ENCODE results near the gene HS1BP3. TPM values are rescaled to one million over a fixed set of nuclear protein-coding genes. Genes with fewer than 3 reads are reported as not detected.

Gene HS1BP3
- total RNA-seq, 1 experiment from 2014 or later = 16.2 TPM

DNA sequence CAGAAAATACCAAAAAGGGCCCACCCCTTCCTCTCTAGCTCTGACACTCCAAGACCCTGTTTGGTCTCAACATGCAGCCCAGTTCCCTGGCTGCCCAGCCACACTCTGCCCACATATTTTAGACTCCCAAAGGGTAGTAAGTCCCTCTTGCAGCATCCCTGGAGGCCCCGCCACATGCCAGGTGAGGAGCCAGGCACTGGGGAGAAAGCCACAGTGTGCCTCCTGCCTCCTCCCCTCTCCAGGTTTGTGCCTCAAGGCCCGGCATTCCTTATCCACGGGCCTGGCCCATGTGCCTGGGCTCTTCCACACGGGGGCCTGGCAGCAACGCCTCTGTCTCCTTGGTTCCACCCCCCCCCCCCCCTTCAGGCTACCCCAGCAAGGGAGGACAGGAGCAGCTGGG lies 75.5 kb downstream of the HS1BP3 start:
- H3K9me3 ChIP-seq (ENCODE audit: insufficient read depth, low read depth) = no peaks in the 10 kb centered on the region
- H3K27me3 ChIP-seq (ENCODE audit: insufficient read depth, low read depth) = no peaks in the 10 kb centered on the region
- DNase-seq = no peak
- H3K9me2 ChIP-seq (ENCODE audit: insufficient read depth) = no peaks in the 10 kb centered on the region
- H3K79me2 ChIP-seq (ENCODE audit: low read depth) = no peaks in the 10 kb centered on the region
- CTCF ChIA-PET = no interaction called here
- intact Hi-C loops (cut with micrococcal nuclease; ENCODE audit: unreplicated experiment) = no loop called here
- no peaks in the 10 kb centered on the region for H4K20me1 ChIP-seq (ENCODE audit: insufficient read depth)
- BruUV-seq (replicated peaks) = no TSS peak
- H3K4me3 ChIP-seq = no peak overlapping the region
- TF ChIP-seq, protein P1, sequence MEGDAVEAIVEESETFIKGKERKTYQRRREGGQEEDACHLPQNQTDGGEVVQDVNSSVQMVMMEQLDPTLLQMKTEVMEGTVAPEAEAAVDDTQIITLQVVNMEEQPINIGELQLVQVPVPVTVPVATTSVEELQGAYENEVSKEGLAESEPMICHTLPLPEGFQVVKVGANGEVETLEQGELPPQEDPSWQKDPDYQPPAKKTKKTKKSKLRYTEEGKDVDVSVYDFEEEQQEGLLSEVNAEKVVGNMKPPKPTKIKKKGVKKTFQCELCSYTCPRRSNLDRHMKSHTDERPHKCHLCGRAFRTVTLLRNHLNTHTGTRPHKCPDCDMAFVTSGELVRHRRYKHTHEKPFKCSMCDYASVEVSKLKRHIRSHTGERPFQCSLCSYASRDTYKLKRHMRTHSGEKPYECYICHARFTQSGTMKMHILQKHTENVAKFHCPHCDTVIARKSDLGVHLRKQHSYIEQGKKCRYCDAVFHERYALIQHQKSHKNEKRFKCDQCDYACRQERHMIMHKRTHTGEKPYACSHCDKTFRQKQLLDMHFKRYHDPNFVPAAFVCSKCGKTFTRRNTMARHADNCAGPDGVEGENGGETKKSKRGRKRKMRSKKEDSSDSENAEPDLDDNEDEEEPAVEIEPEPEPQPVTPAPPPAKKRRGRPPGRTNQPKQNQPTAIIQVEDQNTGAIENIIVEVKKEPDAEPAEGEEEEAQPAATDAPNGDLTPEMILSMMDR (conservative IDR thresholded peaks at IDR 0.05) = no peak
- no peak for TF ChIP-seq EZH2 (IDR thresholded peaks at IDR 0.05; ENCODE audit: low read depth)
- no peaks in the 10 kb centered on the region for H3K36me3 ChIP-seq (ENCODE audit: low read depth)
- no peak overlapping the region for H3K27ac ChIP-seq
- H3F3A ChIP-seq (ENCODE audit: insufficient read depth, low read depth) = peaks cover 31% of the 10 kb centered on the region
- H2AFZ ChIP-seq = no peak overlapping the region
- POLR2A ChIA-PET (ENCODE audit: unreplicated experiment) = interaction anchor here (0.6 kb wide), 2 partner anchors 10 to 112 kb away, joined by 4 to 5 read pairs; no protein-coding TSS in a partner anchor
- H3K4me2 ChIP-seq = no peak overlapping the region
- peaks cover 44% of the 10 kb centered on the region for H3K4me1 ChIP-seq (replicated peaks; ENCODE audit: insufficient read depth)

DNA sequence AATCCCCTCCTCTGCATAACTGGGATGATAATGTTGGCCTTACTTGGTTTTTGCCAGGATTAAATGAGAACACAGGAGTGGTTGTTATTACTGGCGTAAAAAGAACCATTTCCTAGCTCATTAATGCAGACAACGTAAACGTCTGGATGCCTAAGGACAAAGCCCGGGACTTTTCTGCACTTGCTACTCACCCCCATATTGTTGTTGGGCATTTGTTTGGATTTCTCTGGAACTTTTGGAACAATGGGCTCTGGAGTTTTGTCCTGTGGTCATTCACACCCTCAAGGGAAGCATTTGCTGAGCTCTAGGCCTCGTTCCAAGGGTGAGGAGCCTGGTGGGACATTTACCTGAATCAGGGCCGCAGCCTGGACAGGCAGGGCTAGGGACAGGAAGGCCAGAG lies 76.0 kb downstream of the HS1BP3 start:
- DNase-seq = no peak
- intact Hi-C loops (cut with micrococcal nuclease; ENCODE audit: unreplicated experiment) = no loop called here
- Histone ChIP-seq H3K79me2 (ENCODE audit: low read depth) (no peaks in the 10 kb centered on the region), H3K9me3 (ENCODE audit: insufficient read depth, low read depth) (no peaks in the 10 kb centered on the region), H3K27me3 (ENCODE audit: insufficient read depth, low read depth) (no peaks in the 10 kb centered on the region), H3K9me2 (ENCODE audit: insufficient read depth) (no peaks in the 10 kb centered on the region), H3K4me1 (replicated peaks; ENCODE audit: insufficient read depth) (peaks cover 39% of the 10 kb centered on the region), H3K4me3 (no peak overlapping the region), H3K27ac (no peak overlapping the region), H3K4me2 (no peak overlapping the region), H4K20me1 (ENCODE audit: insufficient read depth) (no peaks in the 10 kb centered on the region), H3K36me3 (ENCODE audit: low read depth) (no peaks in the 10 kb centered on the region), H2AFZ (no peak overlapping the region), H3F3A (ENCODE audit: insufficient read depth, low read depth) (peaks cover 26% of the 10 kb centered on the region)
- TF ChIP-seq, protein P1 (conservative IDR thresholded peaks at IDR 0.05) = no peak
- TF ChIP-seq EZH2 (IDR thresholded peaks at IDR 0.05; ENCODE audit: low read depth) = no peak
- POLR2A ChIA-PET (ENCODE audit: unreplicated experiment) = interaction anchor here (0.6 kb wide), 1 partner anchor 112 kb away, joined by 5 read pairs; no protein-coding TSS in a partner anchor
- CTCF ChIA-PET = no interaction called here
- BruUV-seq (replicated peaks) = no TSS peak

GRCh38 chr2:20574423-20574911 lies 76.4 kb downstream of the HS1BP3 start:
- no peak overlapping the region for H3K4me3 ChIP-seq
- ChIA-PET POLR2A (ENCODE audit: unreplicated experiment) (no interaction called here), CTCF (no interaction called here)
- intact Hi-C loops (cut with micrococcal nuclease; ENCODE audit: unreplicated experiment) = no loop called here
- TF ChIP-seq EZH2 (IDR thresholded peaks at IDR 0.05; ENCODE audit: low read depth) = no peak
- TF ChIP-seq, protein P1 (conservative IDR thresholded peaks at IDR 0.05) = no peak
- peaks cover 38% of the 10 kb centered on the region for H3K4me1 ChIP-seq (replicated peaks; ENCODE audit: insufficient read depth)
- H3K9me3 ChIP-seq (ENCODE audit: insufficient read depth, low read depth) = no peaks in the 10 kb centered on the region
- no peaks in the 10 kb centered on the region for H3K79me2 ChIP-seq (ENCODE audit: low read depth)
- DNase-seq = no peak
- BruUV-seq (replicated peaks) = no TSS peak
- no peak overlapping the region for H3K4me2 ChIP-seq
- no peaks in the 10 kb centered on the region for H3K27me3 ChIP-seq (ENCODE audit: insufficient read depth, low read depth)
- H2AFZ ChIP-seq = no peak overlapping the region
- no peaks in the 10 kb centered on the region for H4K20me1 ChIP-seq (ENCODE audit: insufficient read depth)
- H3F3A ChIP-seq (ENCODE audit: insufficient read depth, low read depth) = peaks cover 22% of the 10 kb centered on the region
- no peak overlapping the region for H3K27ac ChIP-seq
- H3K9me2 ChIP-seq (ENCODE audit: insufficient read depth) = no peaks in the 10 kb centered on the region
- no peaks in the 10 kb centered on the region for H3K36me3 ChIP-seq (ENCODE audit: low read depth)

All from PC-9 (cell line).